T-helper 1 cell treated with Interleukin-12 subunit alpha and Interleukin-12 subunit beta and Interleukin-4 antibody, amounts not matched to agents 30 ng/mL and 1 ng/mL, for 36 hours (primary cell): ENCODE measurements around the gene DRC3. TPM values are rescaled to one million over a fixed set of nuclear protein-coding genes. Genes with fewer than 3 reads are reported as not detected.

Experiments used
- intact Hi-C: fragments of 100-400 bp; cut with micrococcal nuclease; formaldehyde crosslinking; loops from one replicate; pipeline ENCODE4 v1.15.1; 2024
- total RNA-seq: library from RNA; stranded (reverse); gene quantifications from 2 replicates; pipeline ENCODE4 v1.2.3, GENCODE V29; 2022

The DRC3 gene
- total RNA-seq, 1 donor from 2014 or later, result not detected

GRCh38 chr17:17965152-17965721 lies 7.4 kb upstream of the DRC3 start:
- intact Hi-C loops, result no loop called here

- intact Hi-C loops, result no loop called here
Observed at GRCh38 chr17:17966399-17966798, 6.3 kb upstream of the DRC3 start.

GRCh38 chr17:17970699-17971430 lies 1.8 kb upstream of the DRC3 start:
- intact Hi-C loops, result loop anchor here (5.0 to 10.0 kb wide), 4 partner anchors 286 to 766 kb away; partner anchors contain the start of genes COPS3, FLII, MED9 and PLD6

- intact Hi-C loops, result loop anchor here (1.0 to 10.0 kb wide), 20 partner anchors 13 to 767 kb away; partner anchors contain the start of genes ALKBH5, ATPAF2, COPS3 and DRG2
Observed at GRCh38 chr17:17971431-17972125, 1.1 kb upstream of the DRC3 start.

GRCh38 chr17:17972952-17973254 lies 241 bp downstream of the DRC3 start:
- intact Hi-C loops, result loop anchor here (1.0 to 10.0 kb wide), 20 partner anchors 15 to 768 kb away; partner anchors contain the start of genes ALKBH5, ATPAF2, COPS3 and DRG2

GRCh38 chr17:17975436-17975835 lies 2.8 kb downstream of the DRC3 start:
- intact Hi-C loops, result loop anchor here (10.0 kb wide), 2 partner anchors 501 to 771 kb away; partner anchors contain the start of genes MED9 and PLD6

- intact Hi-C loops, result loop anchor here (10.0 kb wide), 2 partner anchors 502 to 772 kb away; partner anchors contain the start of genes MED9 and PLD6
Observed at GRCh38 chr17:17976931-17977570, 4.4 kb downstream of the DRC3 start.

- intact Hi-C loops, result loop anchor here (10.0 kb wide), 2 partner anchors 504 to 774 kb away; partner anchors contain the start of genes MED9 and PLD6
Observed at GRCh38 chr17:17978481-17979424, 6.1 kb downstream of the DRC3 start.

- intact Hi-C loops, result loop anchor here (10.0 kb wide), 2 partner anchors 505 to 775 kb away; partner anchors contain the start of genes MED9 and PLD6
Observed at GRCh38 chr17:17979778-17980177, 7.1 kb downstream of the DRC3 start.

GRCh38 chr17:17981330-17981729 lies 8.7 kb downstream of the DRC3 start:
- intact Hi-C loops, result no loop called here

GRCh38 chr17:17982801-17983200 lies 10.1 kb downstream of the DRC3 start:
- intact Hi-C loops, result no loop called here

GRCh38 chr17:17983376-17983775 lies 10.7 kb downstream of the DRC3 start:
- intact Hi-C loops, result no loop called here

GRCh38 chr17:17983776-17984175 lies 11.1 kb downstream of the DRC3 start:
- intact Hi-C loops, result no loop called here

GRCh38 chr17:17985153-17985552 lies 12.5 kb downstream of the DRC3 start:
- intact Hi-C loops, result no loop called here

GRCh38 chr17:17985555-17985954 lies 12.9 kb downstream of the DRC3 start:
- intact Hi-C loops, result no loop called here

- intact Hi-C loops, result no loop called here
Observed at GRCh38 chr17:17987187-17987896, 14.7 kb downstream of the DRC3 start.

- intact Hi-C loops, result no loop called here
Observed at GRCh38 chr17:17987901-17988300, 15.2 kb downstream of the DRC3 start.

- intact Hi-C loops, result no loop called here
Observed at GRCh38 chr17:17988427-17988945, 15.8 kb downstream of the DRC3 start.

GRCh38 chr17:17989081-17989480 lies 16.4 kb downstream of the DRC3 start:
- intact Hi-C loops, result no loop called here
